HG03354 (cell line): ENCODE data around the gene CNOT6.
"Not testable (repeated sequence)": the region's sequence is repeated elsewhere in the genome, so short reads cannot be mapped to it uniquely, and the experiment has no call there.

ENCODE experiments used
- ATAC-seq: cut with Tn5 transposase; IDR thresholded peaks from one replicate; pipeline ENCODE4 v1.9.1; 2021; ENCODE audit warnings: mild to moderate bottlenecking; ENCODE audit not compliant: unreplicated experiment, poor library complexity, severe bottlenecking

Gene CNOT6

GRCh38 chr5:180494060-180494509 lies at the start of gene CNOT6:
CNOT6 (plus strand) TSS chr5:180494379; CDS start chr5:180529277, 34,898 bp downstream.
- ATAC-seq, result peak; percentile 90

GRCh38 chr5:180454752-180455151 lies 39.4 kb upstream of the CNOT6 start:
- ATAC-seq, result no peak

- no peak for ATAC-seq
Observed at GRCh38 chr5:180455872-180456271, 38.3 kb upstream of the CNOT6 start.

GRCh38 chr5:180456792-180457191 lies 37.4 kb upstream of the CNOT6 start:
- no peak for ATAC-seq

- ATAC-seq, result not testable (repeated sequence)
Observed at GRCh38 chr5:180458852-180459673, 35.1 kb upstream of the CNOT6 start.

GRCh38 chr5:180459674-180460142 lies 34.5 kb upstream of the CNOT6 start:
- ATAC-seq, result not testable (repeated sequence)

- ATAC-seq, result no peak
Observed at GRCh38 chr5:180460834-180461233, 33.3 kb upstream of the CNOT6 start.

GRCh38 chr5:180461303-180461702 lies 32.9 kb upstream of the CNOT6 start:
- ATAC-seq, result no peak

GRCh38 chr5:180463216-180463900 lies 30.8 kb upstream of the CNOT6 start:
- ATAC-seq, result no peak

GRCh38 chr5:180463916-180464602 lies 30.1 kb upstream of the CNOT6 start:
- ATAC-seq, result no peak

- ATAC-seq, result no peak
Observed at GRCh38 chr5:180464603-180464970, 29.6 kb upstream of the CNOT6 start.

GRCh38 chr5:180465052-180465451 lies 29.1 kb upstream of the CNOT6 start:
- not testable (repeated sequence) for ATAC-seq

GRCh38 chr5:180466316-180466715 lies 27.9 kb upstream of the CNOT6 start:
- ATAC-seq, result no peak

GRCh38 chr5:180467028-180467975 lies 26.9 kb upstream of the CNOT6 start:
- ATAC-seq, result no peak

GRCh38 chr5:180467989-180468731 lies 26.0 kb upstream of the CNOT6 start:
- ATAC-seq, result no peak

GRCh38 chr5:180468732-180469585 lies 25.2 kb upstream of the CNOT6 start:
- ATAC-seq, result no peak

GRCh38 chr5:180469586-180469865 lies 24.7 kb upstream of the CNOT6 start:
- no peak for ATAC-seq

GRCh38 chr5:180469866-180470265 lies 24.3 kb upstream of the CNOT6 start:
- ATAC-seq, result no peak
